ENCODE results near the gene MAP3K15.
"Not testable (repeated sequence)": the region's sequence is repeated elsewhere in the genome, so short reads cannot be mapped to it uniquely, and the experiment has no call there.

MAP3K15 gene

DNA sequence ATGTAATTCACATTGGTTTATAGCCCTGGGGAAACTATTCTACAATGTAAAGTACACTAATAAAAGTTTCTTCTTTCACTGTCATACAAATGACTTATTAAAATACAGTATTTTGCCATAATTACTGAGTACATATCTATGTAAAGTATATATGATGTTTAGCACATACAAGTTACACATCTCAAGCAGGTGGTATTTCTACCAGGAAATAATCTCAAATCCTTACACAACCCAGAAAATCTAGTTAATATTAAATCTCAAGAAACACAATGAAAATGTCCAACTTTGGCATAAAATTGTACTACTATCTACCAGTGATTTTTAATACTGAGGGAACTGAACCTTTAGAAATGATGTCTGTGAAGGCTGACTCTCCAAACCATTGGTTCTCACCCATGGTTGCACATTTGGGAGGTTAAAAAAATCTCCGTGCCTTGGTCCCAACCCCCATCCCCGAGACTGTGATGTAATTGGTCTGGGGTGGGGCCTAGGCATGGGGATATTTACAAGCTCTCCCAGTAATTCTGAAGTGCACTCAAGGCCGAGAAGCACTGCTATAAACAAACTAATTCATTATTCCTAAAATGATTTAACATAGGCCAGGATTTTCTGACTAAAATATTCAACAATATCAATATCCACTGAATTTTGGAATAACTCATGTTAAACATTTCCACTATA lies 27.6 kb downstream of the MAP3K15 start:
- Histone ChIP-seq H3K4me3 (ENCODE audit: insufficient read depth, low read depth, low read length) (no peak overlapping the region), H3K9me3 (ENCODE audit: control insufficient read depth, low read length) (no peaks in the 10 kb centered on the region), H3K27ac (ENCODE audit: insufficient read depth, low read depth, low read length, poor library complexity, severe bottlenecking) (no peak overlapping the region), H3K27me3 (ENCODE audit: control insufficient read depth, insufficient read depth, low read length, poor library complexity, severe bottlenecking) (no peaks in the 10 kb centered on the region), H3K4me1 (ENCODE audit: control insufficient read depth, insufficient read depth, low read length) (no peaks in the 10 kb centered on the region), H3K36me3 (ENCODE audit: control insufficient read depth, insufficient read depth, low read length) (no peaks in the 10 kb centered on the region)
- WGBS, 2 experiments, result 79 to 80% methylated on average over 3 of the region's 3 CpGs

- no peak overlapping the region for H3K4me3 ChIP-seq (ENCODE audit: insufficient read depth, low read depth, low read length)
- H3K27ac ChIP-seq (ENCODE audit: insufficient read depth, low read depth, low read length, poor library complexity, severe bottlenecking), result no peak overlapping the region
- H3K4me1 ChIP-seq (ENCODE audit: control insufficient read depth, insufficient read depth, low read length), result no peaks in the 10 kb centered on the region
- 75 to 100% methylated on average over 1 of the region's 1 CpG for WGBS, 2 experiments
- no peaks in the 10 kb centered on the region for H3K36me3 ChIP-seq (ENCODE audit: control insufficient read depth, insufficient read depth, low read length)
- H3K27me3 ChIP-seq (ENCODE audit: control insufficient read depth, insufficient read depth, low read length, poor library complexity, severe bottlenecking), result no peaks in the 10 kb centered on the region
- H3K9me3 ChIP-seq (ENCODE audit: control insufficient read depth, low read length), result no peaks in the 10 kb centered on the region
These were observed 35.9 kb downstream of the MAP3K15 start for GRCh38 chrX:19479458-19479857.

DNA sequence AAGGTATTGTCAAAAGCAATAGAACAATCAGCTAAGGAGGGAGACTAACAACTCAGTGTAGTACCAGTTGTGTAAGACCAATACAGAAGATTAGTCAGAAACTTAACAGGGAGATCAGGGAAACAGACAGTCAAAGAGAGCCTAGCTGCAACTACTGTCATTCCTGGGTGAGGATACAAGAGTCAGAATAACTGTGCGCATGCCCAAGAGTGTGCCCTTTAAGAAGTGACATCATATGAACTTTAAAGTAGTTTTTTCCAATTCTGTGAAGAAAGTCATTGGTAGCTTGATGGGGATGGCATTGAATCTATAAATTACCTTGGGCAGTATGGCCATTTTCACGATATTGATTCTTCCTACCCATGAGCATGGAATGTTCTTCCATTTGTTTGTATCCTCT lies 46.9 kb downstream of the MAP3K15 start:
- not testable (repeated sequence) for H3K4me1 ChIP-seq (ENCODE audit: control insufficient read depth, insufficient read depth, low read length); H3K4me3 ChIP-seq (ENCODE audit: insufficient read depth, low read depth, low read length); H3K27me3 ChIP-seq (ENCODE audit: control insufficient read depth, insufficient read depth, low read length, poor library complexity, severe bottlenecking); H3K27ac ChIP-seq (ENCODE audit: insufficient read depth, low read depth, low read length, poor library complexity, severe bottlenecking); H3K9me3 ChIP-seq (ENCODE audit: control insufficient read depth, low read length); H3K36me3 ChIP-seq (ENCODE audit: control insufficient read depth, insufficient read depth, low read length)
- 88 to 100% methylated on average over 1 of the region's 2 CpGs for WGBS, 2 experiments

GRCh38 chrX:19462879-19463278 lies 52.4 kb downstream of the MAP3K15 start:
- WGBS, 2 experiments, result 100% methylated on average over 1 of the region's 1 CpG
- H3K4me1 ChIP-seq (ENCODE audit: control insufficient read depth, insufficient read depth, low read length), result no peaks in the 10 kb centered on the region
- no peaks in the 10 kb centered on the region for H3K27me3 ChIP-seq (ENCODE audit: control insufficient read depth, insufficient read depth, low read length, poor library complexity, severe bottlenecking)
- H3K9me3 ChIP-seq (ENCODE audit: control insufficient read depth, low read length), result no peaks in the 10 kb centered on the region
- no peak overlapping the region for H3K27ac ChIP-seq (ENCODE audit: insufficient read depth, low read depth, low read length, poor library complexity, severe bottlenecking)
- no peaks in the 10 kb centered on the region for H3K36me3 ChIP-seq (ENCODE audit: control insufficient read depth, insufficient read depth, low read length)
- H3K4me3 ChIP-seq (ENCODE audit: insufficient read depth, low read depth, low read length), result no peak overlapping the region

DNA sequence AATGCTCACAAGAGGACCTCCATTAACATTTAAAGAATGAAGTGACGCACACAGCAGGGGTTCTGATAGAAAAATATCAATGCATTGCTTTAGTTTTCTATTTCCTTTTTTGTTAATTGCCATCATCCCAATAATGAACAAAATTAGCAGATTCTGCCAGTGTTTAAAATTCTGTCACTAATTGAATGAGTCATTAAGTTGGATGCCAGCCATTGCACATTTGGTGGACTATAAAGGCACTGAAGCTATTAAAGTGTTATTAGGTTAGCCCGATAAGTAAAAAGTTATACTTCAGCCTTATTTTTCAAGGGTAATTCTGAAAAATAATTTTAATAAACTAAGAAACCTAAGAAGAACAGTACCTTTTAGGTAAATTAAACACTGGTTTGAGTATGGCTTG lies 53.1 kb downstream of the MAP3K15 start:
- WGBS, 2 experiments, result 87% methylated on average over 2 of the region's 2 CpGs; no CpG with 5 or more reads in 1 of the 2 experiments

DNA sequence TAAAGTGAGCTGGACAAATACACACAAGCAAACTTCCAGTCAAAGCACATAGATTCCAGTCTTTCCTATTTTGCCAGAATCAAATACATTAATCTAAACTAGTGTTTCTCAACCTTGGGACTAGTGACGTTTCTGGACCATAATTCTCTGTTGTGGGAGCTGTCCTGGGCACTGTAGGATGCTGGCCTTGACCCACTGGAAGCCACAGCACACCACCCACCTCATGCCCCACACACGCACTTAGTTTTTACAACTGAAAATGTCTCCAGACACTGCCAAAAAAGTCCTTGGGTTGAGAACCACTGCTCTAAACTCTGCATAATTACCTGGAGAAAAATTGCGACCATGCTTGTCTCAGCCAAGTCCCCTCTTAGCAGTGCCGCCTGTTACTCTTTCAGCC lies 57.6 kb downstream of the MAP3K15 start:
- WGBS, 2 experiments, result 92 to 93% methylated on average over 4 of the region's 4 CpGs
- Histone ChIP-seq H3K4me3 (ENCODE audit: insufficient read depth, low read depth, low read length) (no peak overlapping the region), H3K36me3 (ENCODE audit: control insufficient read depth, insufficient read depth, low read length) (no peaks in the 10 kb centered on the region), H3K27me3 (ENCODE audit: control insufficient read depth, insufficient read depth, low read length, poor library complexity, severe bottlenecking) (no peaks in the 10 kb centered on the region), H3K4me1 (ENCODE audit: control insufficient read depth, insufficient read depth, low read length) (no peaks in the 10 kb centered on the region), H3K9me3 (ENCODE audit: control insufficient read depth, low read length) (no peaks in the 10 kb centered on the region), H3K27ac (ENCODE audit: insufficient read depth, low read depth, low read length, poor library complexity, severe bottlenecking) (no peak overlapping the region)

More for the DNA sequence above, 53.1 kb downstream of the MAP3K15 start:
- Histone ChIP-seq H3K9me3 (ENCODE audit: control insufficient read depth, low read length) (no peaks in the 10 kb centered on the region), H3K4me1 (ENCODE audit: control insufficient read depth, insufficient read depth, low read length) (no peaks in the 10 kb centered on the region), H3K4me3 (ENCODE audit: insufficient read depth, low read depth, low read length) (no peak overlapping the region), H3K27ac (ENCODE audit: insufficient read depth, low read depth, low read length, poor library complexity, severe bottlenecking) (no peak overlapping the region), H3K36me3 (ENCODE audit: control insufficient read depth, insufficient read depth, low read length) (no peaks in the 10 kb centered on the region), H3K27me3 (ENCODE audit: control insufficient read depth, insufficient read depth, low read length, poor library complexity, severe bottlenecking) (no peaks in the 10 kb centered on the region)

GRCh38 chrX:19448077-19448476 lies 67.2 kb downstream of the MAP3K15 start:
- Histone ChIP-seq H3K9me3 (ENCODE audit: control insufficient read depth, low read length) (no peaks in the 10 kb centered on the region), H3K27ac (ENCODE audit: insufficient read depth, low read depth, low read length, poor library complexity, severe bottlenecking) (no peak overlapping the region), H3K27me3 (ENCODE audit: control insufficient read depth, insufficient read depth, low read length, poor library complexity, severe bottlenecking) (no peaks in the 10 kb centered on the region), H3K36me3 (ENCODE audit: control insufficient read depth, insufficient read depth, low read length) (no peaks in the 10 kb centered on the region), H3K4me1 (ENCODE audit: control insufficient read depth, insufficient read depth, low read length) (no peaks in the 10 kb centered on the region), H3K4me3 (ENCODE audit: insufficient read depth, low read depth, low read length) (no peak overlapping the region)
- no CpG with 5 or more reads among the region's 7 CpGs for WGBS, 2 experiments

- Histone ChIP-seq H3K9me3 (ENCODE audit: control insufficient read depth, low read length) (no peaks in the 10 kb centered on the region), H3K36me3 (ENCODE audit: control insufficient read depth, insufficient read depth, low read length) (no peaks in the 10 kb centered on the region), H3K4me1 (ENCODE audit: control insufficient read depth, insufficient read depth, low read length) (no peaks in the 10 kb centered on the region), H3K27me3 (ENCODE audit: control insufficient read depth, insufficient read depth, low read length, poor library complexity, severe bottlenecking) (no peaks in the 10 kb centered on the region), H3K27ac (ENCODE audit: insufficient read depth, low read depth, low read length, poor library complexity, severe bottlenecking) (no peak overlapping the region), H3K4me3 (ENCODE audit: insufficient read depth, low read depth, low read length) (no peak overlapping the region)
- WGBS, 2 experiments, result 90 to 95% methylated on average over 4 of the region's 4 CpGs
These were observed 68.9 kb downstream of the MAP3K15 start for GRCh38 chrX:19446397-19446796.

DNA sequence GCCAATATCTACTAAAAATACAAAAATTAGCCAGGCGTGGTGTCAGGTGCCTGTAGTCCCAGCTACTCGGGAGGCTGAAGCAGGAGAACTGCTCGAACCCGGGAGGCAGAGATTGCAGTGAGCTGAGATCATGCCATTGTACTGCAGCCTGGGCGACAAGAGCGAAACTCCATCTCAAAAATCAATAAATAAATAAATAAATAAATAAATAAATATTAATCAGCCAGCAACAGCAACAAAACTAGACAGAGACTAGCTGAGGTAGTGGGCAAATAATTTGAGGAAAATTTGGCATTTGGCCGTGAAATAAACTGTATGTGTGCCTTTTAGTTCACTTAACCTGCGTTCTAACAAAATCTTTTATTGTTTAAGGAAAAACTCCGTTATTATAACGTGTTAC lies 69.5 kb downstream of the MAP3K15 start:
- not testable (repeated sequence) for H3K4me3 ChIP-seq (ENCODE audit: insufficient read depth, low read depth, low read length); H3K4me1 ChIP-seq (ENCODE audit: control insufficient read depth, insufficient read depth, low read length); H3K9me3 ChIP-seq (ENCODE audit: control insufficient read depth, low read length); H3K36me3 ChIP-seq (ENCODE audit: control insufficient read depth, insufficient read depth, low read length); H3K27me3 ChIP-seq (ENCODE audit: control insufficient read depth, insufficient read depth, low read length, poor library complexity, severe bottlenecking); H3K27ac ChIP-seq (ENCODE audit: insufficient read depth, low read depth, low read length, poor library complexity, severe bottlenecking)
- WGBS, 2 experiments, result 94 to 96% methylated on average over 7 to 8 of the region's 10 CpGs

DNA sequence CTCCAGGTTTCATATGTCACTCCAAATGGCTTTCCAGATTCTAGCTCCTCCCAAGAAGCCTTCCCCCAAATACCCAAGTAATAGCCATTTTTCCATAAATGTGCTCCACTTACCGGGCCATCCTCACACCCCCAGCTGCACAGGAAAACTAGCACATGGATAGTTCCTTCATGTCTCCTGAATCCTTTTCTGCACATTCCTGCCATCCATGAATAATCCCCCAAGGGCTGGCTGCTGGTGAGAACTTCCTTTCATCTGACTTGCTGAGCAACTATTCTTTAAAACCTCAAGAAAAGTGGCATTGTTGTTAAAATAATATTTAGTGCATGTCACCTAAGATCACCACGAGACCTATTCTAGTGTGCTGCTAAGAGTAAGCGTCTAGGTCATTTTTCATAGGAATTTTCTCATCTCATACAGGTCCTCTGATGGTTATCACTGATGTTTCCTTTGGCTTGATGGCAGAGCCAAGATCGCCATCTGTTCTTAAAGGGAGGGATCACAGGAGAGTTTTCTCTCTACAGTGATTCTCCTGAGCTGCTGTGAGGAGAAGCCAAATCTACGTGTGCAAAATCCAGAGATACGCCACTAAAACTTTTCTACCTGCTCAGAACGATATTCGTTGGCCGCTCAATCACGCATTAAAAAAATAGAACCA lies 71.3 kb downstream of the MAP3K15 start:
- no peak overlapping the region for H3K27ac ChIP-seq (ENCODE audit: insufficient read depth, low read depth, low read length, poor library complexity, severe bottlenecking)
- no peaks in the 10 kb centered on the region for H3K36me3 ChIP-seq (ENCODE audit: control insufficient read depth, insufficient read depth, low read length)
- no peak overlapping the region for H3K4me3 ChIP-seq (ENCODE audit: insufficient read depth, low read depth, low read length)
- H3K27me3 ChIP-seq (ENCODE audit: control insufficient read depth, insufficient read depth, low read length, poor library complexity, severe bottlenecking), result no peaks in the 10 kb centered on the region
- no peaks in the 10 kb centered on the region for H3K9me3 ChIP-seq (ENCODE audit: control insufficient read depth, low read length)
- H3K4me1 ChIP-seq (ENCODE audit: control insufficient read depth, insufficient read depth, low read length), result no peaks in the 10 kb centered on the region
- WGBS, 2 experiments, result 90 to 91% methylated on average over 10 of the region's 10 CpGs
